ENCODE measurements around the gene SORCS1. TPM values are rescaled to one million over a fixed set of nuclear protein-coding genes. Genes with fewer than 3 reads are reported as not detected.

The SORCS1 gene
- total and polyA plus RNA-seq, 8 donors: 0.46 to 2.6 (median 1.6) TPM

- no peak for DNase-seq
- no peak for FAIRE-seq
- TF ChIP-seq CTCF (IDR thresholded peaks at IDR 0.05): no peak
- 73 to 76% methylated on average over 1 of the region's 1 CpG for WGBS, 2 donors
- Histone ChIP-seq H3K27ac (no peak overlapping the region), H3K4me1 (no peaks in the 10 kb centered on the region), H3K4me3 (no peak overlapping the region), H3K36me3 (no peaks in the 10 kb centered on the region), H3K9me3 (no peaks in the 10 kb centered on the region), H3K27me3 (peaks cover 0 to 9% (median 0%) of the 10 kb centered on the region in 4 donors)
- intact Hi-C loops (cut with DNase I): no loop called here
- no peak for ATAC-seq
Observed at GRCh38 chr10:107168738-107169137, 4.2 kb upstream of the SORCS1 start.

- ATAC-seq (no peak), DNase-seq (no peak), FAIRE-seq (no peak)
- H3K9me3 ChIP-seq: no peaks in the 10 kb centered on the region
- intact Hi-C loops (cut with DNase I): no loop called here
- no peak overlapping the region for H3K27ac ChIP-seq
- no peak overlapping the region for H3K4me3 ChIP-seq
- TF ChIP-seq CTCF (IDR thresholded peaks at IDR 0.05): no peak
- peaks cover 0 to 9% (median 0%) of the 10 kb centered on the region in 4 donors for H3K27me3 ChIP-seq
- H3K4me1 ChIP-seq: no peaks in the 10 kb centered on the region
- WGBS, 2 donors: 47 to 66% methylated on average over 2 of the region's 2 CpGs
- H3K36me3 ChIP-seq: no peaks in the 10 kb centered on the region
Observed at GRCh38 chr10:107166403-107166802, 1.9 kb upstream of the SORCS1 start.

GRCh38 chr10:107164992-107165391 lies 486 bp upstream of the SORCS1 start:
- 1 to 3% methylated on average over 9 to 14 of the region's 14 CpGs for WGBS, 2 donors
- Histone ChIP-seq H3K36me3 (no peaks in the 10 kb centered on the region), H3K27ac (no peak overlapping the region), H3K9me3 (no peaks in the 10 kb centered on the region), H3K27me3 (peaks cover 0 to 9% (median 0%) of the 10 kb centered on the region in 4 donors), H3K4me1 (no peaks in the 10 kb centered on the region), H3K4me3 (peak overlapping the region in 3 of 4 donors; percentile 32 to 46 (median 34))
- intact Hi-C loops (cut with DNase I): no loop called here
- TF ChIP-seq CTCF (IDR thresholded peaks at IDR 0.05): no peak
- ATAC-seq (no peak), FAIRE-seq (no peak), DNase-seq (no peak)

- peak overlapping the region in 1 of 4 donors; percentile 48 for H3K4me3 ChIP-seq
- H3K9me3 ChIP-seq: no peaks in the 10 kb centered on the region
- H3K4me1 ChIP-seq: no peaks in the 10 kb centered on the region
- H3K27ac ChIP-seq: no peak overlapping the region
- DNase-seq: no peak
- H3K27me3 ChIP-seq: peaks cover 0 to 9% (median 0%) of the 10 kb centered on the region in 4 donors
- no peak for FAIRE-seq
- intact Hi-C loops (cut with DNase I): no loop called here
- no peaks in the 10 kb centered on the region for H3K36me3 ChIP-seq
- WGBS, 2 donors: 5 to 7% methylated on average over 7 of the region's 7 CpGs
- ATAC-seq: peak in 3 of 4 donors; percentile 30 to 66 (median 36)
- no peak for TF ChIP-seq CTCF (IDR thresholded peaks at IDR 0.05)
Observed at GRCh38 chr10:107163076-107163855, 1.2 kb downstream of the SORCS1 start.

- no peak for FAIRE-seq
- ATAC-seq: no peak
- intact Hi-C loops (cut with DNase I): no loop called here
- no peaks in the 10 kb centered on the region for H3K9me3 ChIP-seq
- WGBS, 2 donors: 28 to 33% methylated on average over 3 of the region's 3 CpGs
- H3K27me3 ChIP-seq: no peaks in the 10 kb centered on the region
- H3K27ac ChIP-seq: no peak overlapping the region
- no peak for TF ChIP-seq CTCF (IDR thresholded peaks at IDR 0.05)
- H3K36me3 ChIP-seq: no peaks in the 10 kb centered on the region
- H3K4me3 ChIP-seq: no peak overlapping the region
- no peaks in the 10 kb centered on the region for H3K4me1 ChIP-seq
- no peak for DNase-seq
Observed at GRCh38 chr10:107160866-107161265, 3.6 kb downstream of the SORCS1 start.

All from pancreas (tissue), 10 donors.